ENCODE data around the gene MYBPH. TPM values are rescaled to one million over a fixed set of nuclear protein-coding genes. Genes with fewer than 3 reads are reported as not detected.
A peak's percentile ranks its signal among the peaks of the same experiment; 100 is the strongest.

The MYBPH gene
- total RNA-seq, 1 experiment from 2014 or later = not detected

DNA sequence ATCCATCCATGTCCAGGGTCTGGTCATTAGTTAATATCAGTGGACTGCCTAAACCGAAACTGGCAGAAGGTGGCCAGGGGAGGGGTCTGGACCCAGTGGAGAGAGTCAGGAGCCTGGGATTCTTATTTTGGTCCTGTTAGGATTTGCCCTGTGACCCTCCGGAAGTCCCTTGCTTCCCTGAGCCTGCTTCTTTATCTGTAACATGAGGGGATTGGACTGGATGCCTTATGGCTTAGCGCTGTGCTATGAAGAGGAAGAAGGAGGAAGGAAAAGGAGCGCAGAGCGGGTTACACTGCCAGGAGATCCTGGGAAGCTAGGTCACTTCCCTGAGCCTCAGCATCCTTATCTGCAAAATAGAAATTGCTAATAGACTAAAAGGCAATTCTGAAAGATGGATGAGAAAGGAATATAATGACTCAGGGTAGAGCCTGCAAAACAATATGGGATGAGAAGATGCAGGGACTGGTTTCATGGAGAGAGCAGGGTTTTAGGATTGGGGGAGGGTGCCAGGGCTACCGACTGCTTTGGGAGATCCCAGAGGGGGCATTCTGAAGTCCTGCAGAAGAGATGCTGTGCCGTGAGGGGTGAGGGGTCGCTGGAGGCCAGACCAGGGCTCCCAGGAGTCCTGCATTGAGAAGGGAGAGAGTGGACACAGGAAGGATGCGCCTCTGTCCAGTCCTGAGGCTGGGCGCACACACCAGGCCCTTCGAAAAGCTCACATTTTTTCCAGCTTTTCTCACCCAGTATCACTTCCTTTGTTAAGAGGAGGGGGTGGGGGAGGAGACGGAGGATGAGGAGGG, 48.6 kb downstream of the MYBPH start:
- Mint-ChIP-seq H3K9me3 (no peaks in the 10 kb centered on the region; a peak in 1 of 5 replicates), H3K36me3 (ENCODE audit: insufficient read depth in 1 of 3, low read depth in 3 of 3) (no peaks in the 10 kb centered on the region), H3K27me3 (ENCODE audit: low read depth) (peaks cover 58% of the 10 kb centered on the region), H3K27ac (no peak overlapping the region; a peak in 1 of 7 replicates), H3K4me1 (peaks cover 22 to 43% of the 10 kb centered on the region in 2 experiments), H3K4me3 (peak overlapping the region; percentile 62 to 71)
- no peak overlapping the region for H4K8ac ChIP-seq (replicated peaks; ENCODE audit: insufficient read length, low read depth, low read length)
- H4K5ac ChIP-seq (ENCODE audit: insufficient read length, low read depth, low read length) = no peak overlapping the region
- no peak overlapping the region for H3K23ac ChIP-seq (ENCODE audit: insufficient read length, low read depth, low read length)
- no peaks in the 10 kb centered on the region for H4K20me1 ChIP-seq (ENCODE audit: control insufficient read depth, insufficient read depth, insufficient read length)
- peak overlapping the region; percentile 60 for H3K4me2 ChIP-seq (ENCODE audit: insufficient read depth, insufficient read length, low read length)
- no peak overlapping the region for H2BK120ac ChIP-seq (ENCODE audit: low read depth, low read length, poor library complexity, severe bottlenecking)
- WGBS (ENCODE audit: extremely low coverage, insufficient read length, low lambda C conversion rate) = no CpG with 5 or more reads among the region's 12 CpGs
- TF ChIP-seq, protein P1, sequence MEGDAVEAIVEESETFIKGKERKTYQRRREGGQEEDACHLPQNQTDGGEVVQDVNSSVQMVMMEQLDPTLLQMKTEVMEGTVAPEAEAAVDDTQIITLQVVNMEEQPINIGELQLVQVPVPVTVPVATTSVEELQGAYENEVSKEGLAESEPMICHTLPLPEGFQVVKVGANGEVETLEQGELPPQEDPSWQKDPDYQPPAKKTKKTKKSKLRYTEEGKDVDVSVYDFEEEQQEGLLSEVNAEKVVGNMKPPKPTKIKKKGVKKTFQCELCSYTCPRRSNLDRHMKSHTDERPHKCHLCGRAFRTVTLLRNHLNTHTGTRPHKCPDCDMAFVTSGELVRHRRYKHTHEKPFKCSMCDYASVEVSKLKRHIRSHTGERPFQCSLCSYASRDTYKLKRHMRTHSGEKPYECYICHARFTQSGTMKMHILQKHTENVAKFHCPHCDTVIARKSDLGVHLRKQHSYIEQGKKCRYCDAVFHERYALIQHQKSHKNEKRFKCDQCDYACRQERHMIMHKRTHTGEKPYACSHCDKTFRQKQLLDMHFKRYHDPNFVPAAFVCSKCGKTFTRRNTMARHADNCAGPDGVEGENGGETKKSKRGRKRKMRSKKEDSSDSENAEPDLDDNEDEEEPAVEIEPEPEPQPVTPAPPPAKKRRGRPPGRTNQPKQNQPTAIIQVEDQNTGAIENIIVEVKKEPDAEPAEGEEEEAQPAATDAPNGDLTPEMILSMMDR (conservative IDR thresholded peaks at IDR 0.05) = no peak
- H2BK20ac ChIP-seq (ENCODE audit: low read depth, low read length, poor library complexity, severe bottlenecking) = no peak overlapping the region
- H2BK12ac ChIP-seq (ENCODE audit: insufficient read length, low read depth, low read length) = no peak overlapping the region
- H3K27me3 ChIP-seq (ENCODE audit: insufficient read depth, low read length) = no peaks in the 10 kb centered on the region; the same call in 1 of the 2 replicates
- H3K23me2 ChIP-seq (ENCODE audit: insufficient read length, low read depth, low read length, poor library complexity, severe bottlenecking) = peaks cover 7% of the 10 kb centered on the region
- no peak overlapping the region for H2BK5ac ChIP-seq (ENCODE audit: insufficient read length, low read length)
- no peak overlapping the region for H4K91ac ChIP-seq (ENCODE audit: insufficient read length, low read depth, low read length)
- H3K4ac ChIP-seq (ENCODE audit: low read depth, low read length) = no peak overlapping the region
- no peaks in the 10 kb centered on the region for H3K79me1 ChIP-seq (ENCODE audit: insufficient read depth, low read depth, low read length, poor library complexity, severe bottlenecking)
- H3K14ac ChIP-seq (ENCODE audit: insufficient read depth, low read length) = no peak overlapping the region
- H3K18ac ChIP-seq (ENCODE audit: insufficient read length, low read depth, low read length) = no peak overlapping the region
- no peak overlapping the region for H3K9ac ChIP-seq (ENCODE audit: extremely low read depth, insufficient read length, low read length)
- H3K79me2 ChIP-seq (ENCODE audit: insufficient read depth, low read length) = no peaks in the 10 kb centered on the region
- H3K4me1 ChIP-seq (ENCODE audit: insufficient read depth, low read length) = peaks cover 2% of the 10 kb centered on the region; the same call in 1 of the 2 replicates
- no peaks in the 10 kb centered on the region for H3K9me3 ChIP-seq (ENCODE audit: control insufficient read depth, low read depth, low read length)
- DNase-seq = peak; percentile 24
- H2AFZ ChIP-seq (ENCODE audit: low read length) = no peak overlapping the region
- H2BK15ac ChIP-seq (ENCODE audit: low read depth, low read length) = no peak overlapping the region
- H2AK5ac ChIP-seq (ENCODE audit: insufficient read length, low read length) = no peak overlapping the region
- no peak overlapping the region for H3K56ac ChIP-seq (ENCODE audit: insufficient read length, low read depth, low read length)
- H3K27ac ChIP-seq (ENCODE audit: insufficient read length, low read depth, low read length) = no peak overlapping the region
- no peak overlapping the region for H3T11ph ChIP-seq (ENCODE audit: low read length)

Measured in H9 (cell line).